ENCODE results near the gene RTP5.

The RTP5 gene

GRCh38 chr2:241886840-241887447 is 17.4 kb downstream of the RTP5 start:
- no peak for DNase-seq (ENCODE audit: low read depth)
- no peak for TF ChIP-seq CTCF (IDR thresholded peaks at IDR 0.05; ENCODE audit: control insufficient read depth, extremely low read depth, insufficient read depth)
- H3K4me3 ChIP-seq (ENCODE audit: low read depth, low read length): no peak overlapping the region

- no peak for DNase-seq (ENCODE audit: low read depth)
- TF ChIP-seq CTCF (IDR thresholded peaks at IDR 0.05; ENCODE audit: control insufficient read depth, extremely low read depth, insufficient read depth): no peak
- H3K4me3 ChIP-seq (ENCODE audit: low read depth, low read length): no peak overlapping the region
Measured at GRCh38 chr2:241887806-241888522, 18.4 kb downstream of the RTP5 start.

GRCh38 chr2:241888641-241889040 is 19.1 kb downstream of the RTP5 start:
- TF ChIP-seq CTCF (IDR thresholded peaks at IDR 0.05; ENCODE audit: control insufficient read depth, extremely low read depth, insufficient read depth): no peak
- no peak overlapping the region for H3K4me3 ChIP-seq (ENCODE audit: low read depth, low read length)
- DNase-seq (ENCODE audit: low read depth): no peak

- H3K4me3 ChIP-seq (ENCODE audit: low read depth, low read length): no peak overlapping the region
- 0 out of 2 replicates have a peak, but pooled peaks have one; percentile 13 for TF ChIP-seq CTCF (IDR thresholded peaks at IDR 0.05; ENCODE audit: control insufficient read depth, extremely low read depth, insufficient read depth)
- DNase-seq (ENCODE audit: low read depth): peak; percentile 86
Measured at GRCh38 chr2:241890524-241891235, 21.2 kb downstream of the RTP5 start.

GRCh38 chr2:241891315-241891987 is 21.9 kb downstream of the RTP5 start:
- peak; percentile 51 for DNase-seq (ENCODE audit: low read depth)
- TF ChIP-seq CTCF (IDR thresholded peaks at IDR 0.05; ENCODE audit: control insufficient read depth, extremely low read depth, insufficient read depth): no peak

GRCh38 chr2:241891988-241892298 is 22.4 kb downstream of the RTP5 start:
- H3K4me3 ChIP-seq (ENCODE audit: low read depth, low read length): no peak overlapping the region
- DNase-seq (ENCODE audit: low read depth): no peak
- no peak for TF ChIP-seq CTCF (IDR thresholded peaks at IDR 0.05; ENCODE audit: control insufficient read depth, extremely low read depth, insufficient read depth)

More at GRCh38 chr2:241891315-241891987, 21.9 kb downstream of the RTP5 start:
- peak overlapping the region; percentile 30 for H3K4me3 ChIP-seq (ENCODE audit: low read depth, low read length)

Data from LNCaP clone FGC (cell line).